SHP77 treated with DMSO at 0.1 percent for 48 hours (cell line): ENCODE measurements around the gene POLR1A.

Source experiments
- DNase-seq: peaks from one replicate; lab custom pipeline; 2025; lab: John Stamatoyannopoulos, UW

The POLR1A gene

DNA sequence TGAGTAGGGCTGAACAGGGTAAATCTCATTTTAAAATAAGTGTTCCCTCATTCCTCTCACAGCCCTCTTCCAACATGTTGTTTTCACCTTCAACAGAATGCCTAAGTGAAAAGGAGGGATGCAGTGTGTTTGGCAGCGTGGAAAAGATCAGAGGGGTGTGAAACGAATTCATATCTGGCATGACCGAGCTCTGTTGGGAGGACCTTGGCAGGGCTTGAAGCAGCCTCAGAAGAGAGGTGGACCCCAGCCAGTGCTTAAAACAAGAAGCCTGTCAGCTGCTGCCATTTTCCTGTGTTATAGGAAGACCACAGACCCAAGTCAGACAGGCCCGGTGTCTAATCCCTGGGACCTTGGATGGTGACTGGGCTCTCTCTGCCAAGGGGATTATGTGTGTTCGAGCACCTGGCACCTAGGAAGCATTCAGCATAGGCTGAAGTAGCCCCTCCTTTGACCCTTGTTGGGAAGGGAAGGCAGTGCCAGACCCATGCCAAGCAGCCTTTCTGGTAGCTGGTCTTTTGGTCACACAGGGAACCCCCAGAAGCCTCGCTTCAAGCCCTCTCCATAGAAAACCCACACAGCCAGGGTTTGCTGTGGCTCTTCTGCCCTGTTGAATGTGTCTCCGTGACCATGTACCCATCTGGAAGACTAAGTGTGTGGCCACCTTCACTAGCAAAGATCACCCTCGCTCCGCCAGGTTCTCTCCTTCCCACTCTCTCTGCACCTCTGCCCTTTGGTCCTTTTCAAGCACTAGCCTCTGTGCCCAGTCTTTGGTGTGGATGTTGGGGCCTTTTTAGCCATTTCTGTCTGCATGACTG, 129.4 kb downstream of the POLR1A start:
- DNase-seq: no peak

- no peak for DNase-seq
These were observed 130.1 kb downstream of the POLR1A start for GRCh38 chr2:85975581-85975980.

GRCh38 chr2:85974390-85974789, 131.3 kb downstream of the POLR1A start:
- no peak for DNase-seq

- DNase-seq: no peak
These were observed 133.3 kb downstream of the POLR1A start for GRCh38 chr2:85972355-85972754.

- no peak for DNase-seq
These were observed 134.3 kb downstream of the POLR1A start for GRCh38 chr2:85971366-85971765.
